H1 (cell line): ENCODE measurements around the gene RIN2. TPM values are rescaled to one million over a fixed set of nuclear protein-coding genes. Genes with fewer than 3 reads are reported as not detected.

Experiments used
- FOSL1 ChIP-seq: IDR thresholded peaks from 2 replicates; pipeline ENCODE4 v1.6.1; 2011; ENCODE audit warnings: mild to moderate bottlenecking, low read depth, low read length, moderate library complexity; ENCODE audit not compliant: insufficient read depth
- PHF8 ChIP-seq: fragments of 200-600 bp; sonication (generic); conservative IDR thresholded peaks from 2 replicates; pipeline ENCODE4 v1.7.1; 2012; ENCODE audit warnings: low read depth, mild to moderate bottlenecking, inconsistent platforms, low read length, moderate library complexity
- RAD21 ChIP-seq, 2 experiments: IDR thresholded peaks in 1 of 2; conservative IDR thresholded peaks in 1 of 2; 2 replicates each; pipeline ENCODE4 v1.6.1; 2011; ENCODE audit warnings: low read depth in 2 of 2, low read length in 2 of 2, improper control_type of control experiment in 1 of 2, inconsistent platforms in 1 of 2, mild to moderate bottlenecking in 1 of 2, moderate library complexity in 1 of 2
- RFX5 ChIP-seq: IDR thresholded peaks from 2 replicates; pipeline ENCODE4 v1.6.1; 2011; ENCODE audit warnings: low read depth, low read length, improper control_type of control experiment, borderline replicate concordance
- polyA plus RNA-seq, 7 experiments: library from polyadenylated mRNA; depleted of rRNA in 3 of 7; stranded (reverse) in 5 of 7; unstranded in 2 of 7; fragments of >200 nt in 5 of 7; fragments of 200-250 nt in 2 of 7; gene quantifications; 1 replicate in 5 of 7; 2 replicates in 1 of 7; 4 replicates in 1 of 7; pipeline versions ENCODE4 v1.2.1 to v1.2.3, GENCODE V29; 2011 to 2013; ENCODE audit warnings: missing spikeins in 2 of 7, mixed read lengths in 2 of 7
- total RNA-seq: library from RNA; stranded (reverse); fragmentation: NEBNext Ultra II Directional; extraction: Animal tissue kit (Norgen Biotek cat#: 25700); gene quantifications from 2 replicates; pipeline ENCODE4 v1.2.1, GENCODE V29; 2021
- TF ChIP-seq, protein P1 (sequence below), 3 experiments: IDR thresholded peaks; 1 replicate in 2 of 3; 2 replicates in 1 of 3; pipeline versions ENCODE4 v1.5.1 to v1.6.1; 2011; ENCODE audit warnings: low read length in 3 of 3, mild to moderate bottlenecking in 3 of 3, inconsistent platforms in 2 of 3, low read depth in 1 of 3, moderate library complexity in 1 of 3; ENCODE audit not compliant: insufficient read depth in 1 of 3; ENCODE audit errors: control extremely low read depth in 1 of 3

RIN2 gene
- total and polyA plus RNA-seq, 2 of the 8 experiments (the other 6 are each of a cell fraction or from before 2014, with no cell fraction given), result 0.20 to 1.3 TPM

DNA sequence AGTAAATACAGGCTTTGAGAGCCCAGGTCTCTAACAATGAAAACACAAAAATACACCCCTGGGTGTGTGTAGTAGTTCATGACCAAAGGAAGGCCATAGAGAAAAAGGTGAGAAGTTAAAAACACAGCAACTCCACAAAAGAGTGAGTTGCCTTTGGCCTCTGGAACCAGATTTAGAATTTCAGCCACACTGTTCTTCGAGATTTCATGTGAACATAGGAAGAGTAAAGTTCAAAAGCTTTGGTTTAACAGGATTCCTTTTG, 43.5 kb upstream of the RIN2 start (continued):
- TF ChIP-seq, protein P1, sequence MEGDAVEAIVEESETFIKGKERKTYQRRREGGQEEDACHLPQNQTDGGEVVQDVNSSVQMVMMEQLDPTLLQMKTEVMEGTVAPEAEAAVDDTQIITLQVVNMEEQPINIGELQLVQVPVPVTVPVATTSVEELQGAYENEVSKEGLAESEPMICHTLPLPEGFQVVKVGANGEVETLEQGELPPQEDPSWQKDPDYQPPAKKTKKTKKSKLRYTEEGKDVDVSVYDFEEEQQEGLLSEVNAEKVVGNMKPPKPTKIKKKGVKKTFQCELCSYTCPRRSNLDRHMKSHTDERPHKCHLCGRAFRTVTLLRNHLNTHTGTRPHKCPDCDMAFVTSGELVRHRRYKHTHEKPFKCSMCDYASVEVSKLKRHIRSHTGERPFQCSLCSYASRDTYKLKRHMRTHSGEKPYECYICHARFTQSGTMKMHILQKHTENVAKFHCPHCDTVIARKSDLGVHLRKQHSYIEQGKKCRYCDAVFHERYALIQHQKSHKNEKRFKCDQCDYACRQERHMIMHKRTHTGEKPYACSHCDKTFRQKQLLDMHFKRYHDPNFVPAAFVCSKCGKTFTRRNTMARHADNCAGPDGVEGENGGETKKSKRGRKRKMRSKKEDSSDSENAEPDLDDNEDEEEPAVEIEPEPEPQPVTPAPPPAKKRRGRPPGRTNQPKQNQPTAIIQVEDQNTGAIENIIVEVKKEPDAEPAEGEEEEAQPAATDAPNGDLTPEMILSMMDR (IDR thresholded peaks at IDR 0.05; ENCODE audit: control extremely low read depth in 1 of 3, insufficient read depth in 1 of 3, low read depth in 1 of 3, low read length in 3 of 3), result no peak
- TF ChIP-seq RAD21 (IDR thresholded peaks at IDR 0.05 in 1 of 2, conservative IDR thresholded peaks at IDR 0.05 in 1 of 2; ENCODE audit: low read depth in 2 of 2, low read length in 2 of 2) (no peak), FOSL1 (no peak), PHF8 (no peak), RFX5 (no peak)
